MG63 (cell line): ENCODE measurements around the gene CEACAM16. TPM values are rescaled to one million over a fixed set of nuclear protein-coding genes. Genes with fewer than 3 reads are reported as not detected.

Experiments used
- DNase-seq: peaks from one replicate; pipeline ENCODE4 v3.0.0-alpha.2; 2020
- H3K27me3 ChIP-seq: fragments of 250-450 bp; sonication (Bioruptor Pico); 2 replicates; pipeline ENCODE4 v1.5.1; 2020; ENCODE audit warnings: mild to moderate bottlenecking, moderate library complexity
- H3K36me3 ChIP-seq: fragments of 250-450 bp; sonication (Bioruptor Pico); 2 replicates; pipeline ENCODE4 v1.5.1; 2020; ENCODE audit warnings: mild to moderate bottlenecking, moderate library complexity
- H3K4me3 ChIP-seq: fragments of 250-450 bp; sonication (Bioruptor Pico); 2 replicates; pipeline ENCODE4 v1.5.1; 2020; ENCODE audit warnings: mild to moderate bottlenecking, moderate library complexity
- H3K9me3 ChIP-seq: fragments of 250-450 bp; sonication (Bioruptor Pico); 2 replicates; pipeline ENCODE4 v1.5.1; 2020; ENCODE audit warnings: mild to moderate bottlenecking, moderate library complexity
- total RNA-seq: library from RNA; depleted of rRNA; stranded (reverse); fragments of >200 nt; shearing (Covaris generic); gene quantifications from 2 replicates; pipeline ENCODE4 v1.2.3, GENCODE V29; 2014; ENCODE audit warnings: low replicate concordance

Gene CEACAM16
- total RNA-seq, 1 experiment from 2014 or later, result 0.92 TPM

GRCh38 chr19:44731081-44731480, 32.1 kb downstream of the CEACAM16 start:
- Histone ChIP-seq H3K36me3 (no peaks in the 10 kb centered on the region), H3K27me3 (no peaks in the 10 kb centered on the region), H3K4me3 (no peak overlapping the region), H3K9me3 (no peaks in the 10 kb centered on the region)
- no peak for DNase-seq

DNA sequence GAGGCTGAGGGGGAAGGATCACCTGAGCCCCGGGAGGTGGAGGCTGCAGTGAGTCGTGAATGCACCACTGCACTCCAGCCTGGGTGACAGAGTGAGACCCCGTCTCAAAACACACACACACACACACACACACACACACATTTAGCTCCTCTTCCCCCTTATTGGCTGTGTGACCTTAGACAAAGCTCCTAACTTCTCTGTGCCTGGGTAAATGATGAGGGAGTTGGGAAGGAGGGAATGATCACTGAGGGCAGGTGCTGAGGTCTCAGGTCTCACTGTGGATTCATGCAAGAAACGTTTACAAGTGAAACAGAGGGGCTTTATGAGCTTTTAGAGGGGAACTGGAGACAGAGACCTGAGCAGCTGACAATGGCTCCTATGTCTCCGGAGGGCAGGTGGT, 32.7 kb downstream of the CEACAM16 start:
- H3K36me3 ChIP-seq, result no peaks in the 10 kb centered on the region
- no peak overlapping the region for H3K4me3 ChIP-seq
- no peaks in the 10 kb centered on the region for H3K9me3 ChIP-seq
- DNase-seq, result no peak
- H3K27me3 ChIP-seq, result no peaks in the 10 kb centered on the region

DNA sequence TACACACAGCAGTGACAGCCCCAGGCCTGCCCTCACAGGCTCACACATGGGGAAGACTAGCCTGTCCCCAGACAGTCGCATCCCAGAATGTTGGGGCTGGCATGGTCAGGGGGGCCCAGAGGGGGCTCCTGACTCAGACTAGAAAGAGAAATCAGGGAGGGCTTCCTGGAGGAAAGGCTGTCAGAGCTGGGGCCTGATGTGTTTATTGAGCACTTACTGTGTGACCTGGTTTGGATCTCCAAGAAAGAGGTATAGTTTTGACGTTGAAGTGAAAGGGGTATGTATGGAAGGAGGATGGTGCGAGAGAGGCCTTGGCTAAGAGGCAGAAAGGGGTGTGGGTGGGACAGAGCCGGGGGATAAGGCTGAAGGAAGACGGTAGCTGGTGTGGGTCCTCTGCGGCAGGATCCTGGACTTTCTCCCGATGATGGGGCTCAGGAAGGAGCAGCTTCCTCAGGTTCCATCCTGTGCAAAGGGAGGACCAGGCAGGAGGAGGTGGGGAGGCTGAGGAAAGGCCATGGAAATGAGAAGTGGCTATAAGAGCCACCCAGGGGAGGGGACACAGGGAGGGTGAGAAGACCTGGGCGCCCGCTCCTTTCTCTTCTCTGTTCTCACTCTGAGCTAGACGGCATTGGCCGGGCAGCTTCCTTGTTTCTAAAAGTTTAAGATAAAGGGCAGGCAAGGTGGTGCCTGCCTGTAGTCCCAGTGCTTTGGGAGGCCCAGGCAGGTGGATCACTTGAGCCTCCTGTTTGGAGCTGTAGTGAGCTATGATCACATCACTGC, 33.5 kb downstream of the CEACAM16 start:
- DNase-seq, result no peak
- no peaks in the 10 kb centered on the region for H3K36me3 ChIP-seq
- no peaks in the 10 kb centered on the region for H3K27me3 ChIP-seq
- no peaks in the 10 kb centered on the region for H3K9me3 ChIP-seq
- no peak overlapping the region for H3K4me3 ChIP-seq

- Histone ChIP-seq H3K4me3 (no peak overlapping the region), H3K27me3 (no peaks in the 10 kb centered on the region), H3K9me3 (no peaks in the 10 kb centered on the region), H3K36me3 (no peaks in the 10 kb centered on the region)
- DNase-seq, result no peak
These were observed 35.4 kb downstream of the CEACAM16 start for GRCh38 chr19:44734357-44734756.

DNA sequence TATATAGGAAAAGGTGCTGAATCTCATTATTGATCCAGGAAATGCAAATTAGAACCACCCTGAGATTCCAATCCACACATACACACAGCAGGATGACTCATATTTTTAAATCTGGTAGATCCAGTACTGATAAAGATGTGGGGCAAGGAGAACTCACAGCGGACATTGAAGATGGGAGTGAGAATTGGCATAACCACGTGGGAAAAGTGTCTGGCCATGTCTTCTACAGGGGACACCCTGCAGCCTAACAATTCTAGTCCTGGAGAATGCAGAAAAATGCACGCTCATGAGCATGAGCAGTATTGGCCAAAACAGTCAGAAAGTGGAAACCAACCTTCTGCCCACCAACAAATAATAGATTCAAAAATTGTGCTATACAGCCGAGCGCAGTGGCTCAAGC, 36.1 kb downstream of the CEACAM16 start:
- DNase-seq, result no peak
- no peaks in the 10 kb centered on the region for H3K9me3 ChIP-seq
- H3K36me3 ChIP-seq, result no peaks in the 10 kb centered on the region
- no peaks in the 10 kb centered on the region for H3K27me3 ChIP-seq
- no peak overlapping the region for H3K4me3 ChIP-seq

DNA sequence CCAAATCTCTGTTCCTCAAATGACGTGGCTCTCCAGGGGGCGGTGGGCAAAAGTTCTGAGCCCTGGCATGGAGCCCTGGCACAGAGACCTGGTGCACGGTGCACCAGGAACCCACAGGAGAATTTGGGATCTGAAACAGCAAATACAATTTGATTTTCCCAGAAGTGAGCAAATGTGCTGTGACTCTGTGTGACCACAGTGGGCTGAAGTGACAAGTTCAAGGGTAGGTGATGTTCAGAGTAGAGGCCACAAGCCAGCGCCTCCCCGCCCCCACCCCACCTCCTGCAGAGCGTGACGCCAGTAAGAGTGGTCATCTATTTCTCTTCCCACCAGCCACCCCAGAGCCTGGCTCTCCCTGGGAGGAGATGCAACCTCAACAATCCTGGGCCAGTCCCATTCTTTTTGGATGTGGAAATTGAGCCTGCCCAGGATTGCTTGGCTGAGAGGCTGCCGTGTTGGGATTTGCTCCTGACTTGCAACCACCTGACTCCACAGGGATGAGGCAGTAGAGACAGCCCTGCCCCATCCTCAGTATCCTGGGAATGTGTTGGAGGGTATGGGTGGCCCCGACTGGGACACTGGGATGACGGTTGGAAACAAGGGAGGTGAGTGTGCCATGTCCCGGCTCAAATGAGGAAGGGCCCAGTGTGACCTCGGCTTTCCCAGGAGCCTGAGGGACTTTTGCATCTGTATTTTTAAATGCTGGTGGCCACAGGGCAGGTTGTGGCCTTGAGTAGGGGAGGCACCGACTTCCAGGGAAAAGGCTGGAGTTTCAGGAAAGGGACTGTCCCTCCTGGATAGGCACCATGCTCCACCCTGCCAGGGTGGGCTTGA, 38.5 kb downstream of the CEACAM16 start:
- no peaks in the 10 kb centered on the region for H3K36me3 ChIP-seq
- no peaks in the 10 kb centered on the region for H3K9me3 ChIP-seq
- H3K4me3 ChIP-seq, result peak overlapping the region; percentile 4; the same call in 1 of the 2 replicates
- no peaks in the 10 kb centered on the region for H3K27me3 ChIP-seq
- DNase-seq, result peak; percentile 76

GRCh38 chr19:44738136-44738535, 39.2 kb downstream of the CEACAM16 start:
- no peak overlapping the region for H3K4me3 ChIP-seq
- no peaks in the 10 kb centered on the region for H3K27me3 ChIP-seq
- no peaks in the 10 kb centered on the region for H3K9me3 ChIP-seq
- H3K36me3 ChIP-seq, result no peaks in the 10 kb centered on the region
- no peak for DNase-seq

DNA sequence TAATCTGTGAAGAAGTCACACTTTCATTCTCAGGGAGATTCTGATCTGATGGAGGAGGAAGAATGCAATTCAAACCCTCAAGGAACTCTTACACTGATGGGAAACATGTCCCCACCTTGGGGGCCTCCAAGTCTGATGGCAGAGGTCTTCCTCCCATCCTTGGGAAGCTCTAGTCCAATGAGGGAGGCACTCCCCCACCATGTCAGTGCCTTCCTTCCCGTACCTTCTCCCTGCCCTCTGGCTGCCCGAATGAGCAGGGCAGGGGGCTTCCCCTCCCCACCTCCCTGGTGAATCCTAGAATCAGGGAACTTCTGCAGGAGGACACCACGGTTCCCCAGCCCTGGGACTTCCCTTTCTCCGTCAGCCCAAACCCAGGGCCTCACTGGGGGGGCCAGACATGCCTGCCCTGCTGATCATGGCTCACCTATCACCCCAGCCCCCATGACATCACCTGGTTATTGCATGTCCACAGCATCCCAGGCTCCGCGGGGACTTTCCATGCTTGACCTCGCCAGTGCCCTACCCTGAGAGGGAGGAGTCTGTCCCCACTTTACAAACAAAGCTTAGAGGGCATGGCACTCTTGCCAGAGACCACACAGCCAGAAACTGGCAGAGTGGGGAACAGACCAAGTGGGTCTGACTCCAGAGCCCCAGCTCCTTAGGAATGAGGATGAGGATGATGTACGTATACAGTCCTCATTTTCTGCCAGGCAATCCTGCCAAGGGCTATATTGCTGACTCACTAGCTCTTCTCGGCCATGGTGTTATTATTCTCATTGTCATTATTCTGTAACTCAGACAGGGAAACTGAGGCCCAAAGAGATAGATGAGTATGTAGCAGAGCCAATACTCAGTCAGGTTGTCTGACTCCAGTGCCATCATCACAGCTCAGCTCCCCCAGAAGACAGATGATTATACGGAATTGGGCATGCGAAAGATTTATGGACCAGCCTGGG, 39.9 kb downstream of the CEACAM16 start:
- DNase-seq, result peak; percentile 93
- Histone ChIP-seq H3K27me3 (no peaks in the 10 kb centered on the region), H3K4me3 (no peak overlapping the region), H3K36me3 (no peaks in the 10 kb centered on the region), H3K9me3 (no peaks in the 10 kb centered on the region)

DNA sequence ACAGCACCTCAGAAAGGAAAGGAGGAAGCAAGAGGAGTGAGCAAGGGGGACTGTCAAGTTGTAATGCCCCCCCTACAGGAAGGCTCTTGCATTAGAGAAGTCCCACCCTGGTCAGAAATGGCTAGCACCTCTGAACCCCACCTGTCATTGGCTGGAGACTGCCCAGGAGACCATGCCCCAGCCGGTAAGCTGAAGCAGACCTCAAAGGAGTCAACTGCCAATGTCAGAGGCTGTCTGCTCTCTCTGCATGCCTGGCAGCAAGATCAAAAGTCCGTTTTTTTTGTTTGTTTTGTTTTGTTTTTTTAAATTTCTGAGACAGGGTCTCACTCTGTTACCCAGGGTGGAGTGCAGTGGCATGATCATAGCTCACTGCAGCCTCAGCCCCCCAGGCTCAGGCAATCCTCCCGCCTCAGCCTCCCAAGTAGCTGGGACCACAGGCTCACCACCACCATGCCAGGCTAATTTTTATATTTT, 41.4 kb downstream of the CEACAM16 start:
- Histone ChIP-seq H3K9me3 (no peaks in the 10 kb centered on the region), H3K4me3 (no peak overlapping the region), H3K36me3 (no peaks in the 10 kb centered on the region), H3K27me3 (no peaks in the 10 kb centered on the region)
- peak; percentile 63 for DNase-seq

DNA sequence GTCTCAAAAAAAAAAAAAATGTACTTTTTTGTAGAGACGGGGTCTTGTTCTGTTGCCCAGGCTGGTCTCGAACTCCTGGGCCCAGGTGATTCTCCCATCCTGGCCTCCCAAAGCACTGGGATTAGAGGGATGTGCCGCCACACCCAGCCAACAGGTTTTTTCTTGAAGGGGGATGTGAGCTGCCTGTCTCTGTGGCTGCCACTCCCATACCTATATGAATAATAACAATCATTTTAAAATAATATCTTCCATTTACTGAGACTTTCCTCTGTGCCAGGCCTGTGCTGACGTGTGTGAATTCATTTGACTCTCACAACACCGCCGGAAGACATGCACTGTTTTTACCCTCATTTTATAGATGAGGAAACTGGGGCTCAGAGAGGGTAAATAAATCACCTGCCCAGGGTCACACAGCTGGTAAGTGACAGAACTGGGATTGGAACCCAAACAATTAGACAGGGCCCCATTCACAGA, 42.3 kb downstream of the CEACAM16 start:
- no peaks in the 10 kb centered on the region for H3K9me3 ChIP-seq
- H3K36me3 ChIP-seq, result no peaks in the 10 kb centered on the region
- no peak overlapping the region for H3K4me3 ChIP-seq
- peak; percentile 72 for DNase-seq
- no peaks in the 10 kb centered on the region for H3K27me3 ChIP-seq

DNA sequence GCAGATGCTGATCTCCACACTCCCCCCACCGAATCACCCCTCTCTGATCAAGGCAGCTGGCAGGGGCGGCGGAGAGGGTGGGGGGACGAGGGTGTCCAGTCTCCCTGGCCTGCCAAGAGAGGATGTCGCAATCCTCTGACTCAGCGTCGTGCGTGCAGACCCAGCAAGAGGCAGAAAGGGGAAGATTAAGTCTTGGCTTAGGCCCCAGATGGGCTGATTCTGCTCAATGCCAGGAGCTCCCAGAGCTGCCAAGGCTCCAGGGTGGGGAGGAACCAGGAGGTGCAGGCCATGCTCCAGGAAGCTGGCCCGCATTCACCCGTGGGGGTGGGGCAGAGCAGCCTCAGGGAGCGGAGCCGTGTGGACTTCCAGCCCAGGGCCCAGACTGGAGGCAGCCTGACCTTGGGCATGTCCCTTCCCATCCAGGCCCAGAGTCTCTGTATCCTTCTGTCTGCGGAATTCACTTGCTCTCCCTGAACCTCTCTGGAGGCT, 42.9 kb downstream of the CEACAM16 start:
- Histone ChIP-seq H3K9me3 (no peaks in the 10 kb centered on the region), H3K27me3 (no peaks in the 10 kb centered on the region), H3K36me3 (no peaks in the 10 kb centered on the region), H3K4me3 (no peak overlapping the region)
- DNase-seq, result peak; percentile 100

- Histone ChIP-seq H3K36me3 (no peaks in the 10 kb centered on the region), H3K27me3 (no peaks in the 10 kb centered on the region), H3K9me3 (no peaks in the 10 kb centered on the region), H3K4me3 (peak overlapping the region; percentile 12)
- peak; percentile 91 for DNase-seq
These were observed 43.5 kb downstream of the CEACAM16 start for GRCh38 chr19:44742330-44743061.

- no peak for DNase-seq
- Histone ChIP-seq H3K4me3 (no peak overlapping the region), H3K27me3 (no peaks in the 10 kb centered on the region), H3K9me3 (no peaks in the 10 kb centered on the region), H3K36me3 (peaks cover 6% of the 10 kb centered on the region)
These were observed 46.0 kb downstream of the CEACAM16 start for GRCh38 chr19:44744871-44745332.

DNA sequence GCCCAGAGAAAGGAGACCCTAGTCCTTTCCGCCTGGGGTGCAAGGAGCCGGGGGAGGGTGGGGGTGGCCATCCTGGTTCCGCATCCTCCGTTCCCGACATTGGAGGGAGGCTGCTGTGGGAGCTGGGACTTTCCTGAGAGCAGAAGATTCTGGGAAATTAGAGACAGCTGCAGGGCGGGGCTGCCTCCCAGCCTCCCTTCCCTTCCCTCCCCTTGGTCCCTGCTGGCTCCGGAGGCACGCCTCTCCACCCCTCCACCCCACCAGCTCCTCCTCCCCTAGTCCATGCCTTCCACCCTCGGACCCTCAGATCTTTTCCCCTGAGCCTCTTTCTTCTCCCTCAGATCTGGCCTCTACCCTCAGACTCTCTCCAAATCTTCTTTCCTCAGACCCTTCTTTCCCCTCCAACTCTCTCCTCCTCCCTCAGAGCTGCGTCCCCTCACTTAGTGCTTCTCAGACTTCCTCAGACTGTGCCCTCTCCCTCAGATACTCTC, 46.4 kb downstream of the CEACAM16 start:
- Histone ChIP-seq H3K36me3 (peaks cover 11% of the 10 kb centered on the region), H3K27me3 (no peaks in the 10 kb centered on the region), H3K4me3 (no peak overlapping the region), H3K9me3 (no peaks in the 10 kb centered on the region)
- peak; percentile 88 for DNase-seq

GRCh38 chr19:44745887-44746600, 47.1 kb downstream of the CEACAM16 start:
- peaks cover 18% of the 10 kb centered on the region for H3K36me3 ChIP-seq
- no peak for DNase-seq
- no peaks in the 10 kb centered on the region for H3K9me3 ChIP-seq
- H3K27me3 ChIP-seq, result no peaks in the 10 kb centered on the region
- no peak overlapping the region for H3K4me3 ChIP-seq
